ENCODE data around the gene ATP1A4. TPM values are rescaled to one million over a fixed set of nuclear protein-coding genes. Genes with fewer than 3 reads are reported as not detected.

ATP1A4 gene
- total RNA-seq, 2 experiments from 2014 or later, result not detected

- CTCF ChIA-PET, result interaction anchor here (0.7 to 10.5 kb wide), 4 partner anchors 12 to 87 kb away, joined by 3 to 70 read pairs (median 29); no protein-coding TSS in a partner anchor
- POLR2A ChIA-PET, result interaction anchor here (1.0 to 1.6 kb wide), 2 partner anchors 58 to 80 kb away, joined by 3 to 4 read pairs; partner anchors contain the start of gene PEX19
- H3K27me3 Mint-ChIP-seq, result no peaks in the 10 kb centered on the region
- peaks cover 47% of the 10 kb centered on the region for H3K4me1 Mint-ChIP-seq (ENCODE audit: low read depth)
- H3K4me3 Mint-ChIP-seq, result peak overlapping the region; percentile 87
- DNase-seq, result peak; percentile 33
- H3K36me3 Mint-ChIP-seq, result peaks cover 4% of the 10 kb centered on the region
- no peaks in the 10 kb centered on the region for H3K9me3 Mint-ChIP-seq
- peak overlapping the region; percentile 82 for H3K27ac Mint-ChIP-seq
- intact Hi-C loops (cut with micrococcal nuclease), result loop anchor here (5.0 kb wide), 1 partner anchor 107 kb away; the partner anchor contains the start of gene IGSF8
Observed at GRCh38 chr1:160204526-160205241, 53.3 kb downstream of the ATP1A4 start.

- CTCF ChIA-PET, result interaction anchor here (1.0 to 10.5 kb wide), 6 partner anchors 13 to 104 kb away, joined by 3 to 70 read pairs (median 16); no protein-coding TSS in a partner anchor
- peak; percentile 80 for DNase-seq
- Mint-ChIP-seq H3K4me1 (ENCODE audit: low read depth) (peaks cover 54% of the 10 kb centered on the region), H3K36me3 (peaks cover 10% of the 10 kb centered on the region), H3K4me3 (peak within 1 kb of the TSS; percentile 87), H3K9me3 (no peaks in the 10 kb centered on the region), H3K27ac (peak within 1 kb of the TSS; percentile 82), H3K27me3 (no peaks in the 10 kb centered on the region)
- intact Hi-C loops (cut with micrococcal nuclease), result loop anchor here (2.0 to 5.0 kb wide), 3 partner anchors 57 to 137 kb away; partner anchors contain the start of genes COPA, DCAF8, IGSF8 and NCSTN
- POLR2A ChIA-PET, result interaction anchor here (1.1 to 1.4 kb wide), 2 partner anchors 80 to 107 kb away, joined by 3 to 4 read pairs; partner anchors contain the start of genes IGSF8 and PEX19
Observed at GRCh38 chr1:160205242-160206035, 54.0 kb downstream of the ATP1A4 start, which contains the start of gene PEA15. PEA15 (plus strand) TSS chr1:160205384; CDS start chr1:160211545, 6,161 bp downstream.

- Mint-ChIP-seq H3K36me3 (peaks cover 12% of the 10 kb centered on the region), H3K4me1 (ENCODE audit: low read depth) (peaks cover 56% of the 10 kb centered on the region), H3K4me3 (peak overlapping the region; percentile 87), H3K27ac (peak overlapping the region; percentile 82), H3K9me3 (no peaks in the 10 kb centered on the region), H3K27me3 (no peaks in the 10 kb centered on the region)
- CTCF ChIA-PET, result interaction anchor here (0.8 to 10.5 kb wide), 5 partner anchors 13 to 120 kb away, joined by 3 to 70 read pairs (median 8); no protein-coding TSS in a partner anchor
- POLR2A ChIA-PET, result interaction anchor here (1.1 to 1.4 kb wide), 2 partner anchors 79 to 108 kb away, joined by 3 to 4 read pairs; partner anchors contain the start of genes IGSF8 and PEX19
- peak; percentile 76 for DNase-seq
- intact Hi-C loops (cut with micrococcal nuclease), result loop anchor here (2.0 to 5.0 kb wide), 3 partner anchors 57 to 137 kb away; partner anchors contain the start of genes COPA, DCAF8, IGSF8 and NCSTN
Observed at GRCh38 chr1:160206036-160206389, 54.6 kb downstream of the ATP1A4 start.

GRCh38 chr1:160206421-160207117, 55.2 kb downstream of the ATP1A4 start:
- Mint-ChIP-seq H3K36me3 (peaks cover 14% of the 10 kb centered on the region), H3K9me3 (no peaks in the 10 kb centered on the region), H3K27ac (peak overlapping the region; percentile 82), H3K4me1 (ENCODE audit: low read depth) (peaks cover 56% of the 10 kb centered on the region), H3K4me3 (peak overlapping the region; percentile 87), H3K27me3 (no peaks in the 10 kb centered on the region)
- ChIA-PET CTCF (interaction anchor here (0.8 to 10.5 kb wide), 5 partner anchors 14 to 121 kb away, joined by 3 to 70 read pairs (median 8); no protein-coding TSS in a partner anchor), POLR2A (interaction anchor here (1.1 to 1.4 kb wide), 2 partner anchors 78 to 109 kb away, joined by 3 to 4 read pairs; partner anchors contain the start of genes IGSF8 and PEX19)
- intact Hi-C loops (cut with micrococcal nuclease), result loop anchor here (2.0 to 5.0 kb wide), 3 partner anchors 56 to 136 kb away; partner anchors contain the start of genes COPA, DCAF8, IGSF8 and NCSTN
- no peak for DNase-seq

- peaks cover 56% of the 10 kb centered on the region for H3K4me1 Mint-ChIP-seq (ENCODE audit: low read depth)
- POLR2A ChIA-PET, result interaction anchor here (1.4 kb wide), 1 partner anchor 109 kb away, joined by 3 read pairs; the partner anchor contains the start of gene IGSF8
Observed at GRCh38 chr1:160207118-160207650, 55.8 kb downstream of the ATP1A4 start.

GRCh38 chr1:160207771-160208556, 56.6 kb downstream of the ATP1A4 start:
- intact Hi-C loops (cut with micrococcal nuclease), result loop anchor here (2.0 to 5.0 kb wide), 3 partner anchors 55 to 135 kb away; partner anchors contain the start of genes COPA, DCAF8, IGSF8 and NCSTN
- Mint-ChIP-seq H3K4me1 (ENCODE audit: low read depth) (peaks cover 56% of the 10 kb centered on the region), H3K36me3 (peaks cover 21% of the 10 kb centered on the region), H3K9me3 (no peaks in the 10 kb centered on the region), H3K27me3 (no peaks in the 10 kb centered on the region), H3K4me3 (no peak overlapping the region), H3K27ac (peak overlapping the region; percentile 54)
- no peak for DNase-seq
- POLR2A ChIA-PET, result interaction anchor here (0.5 kb wide), 1 partner anchor 21 kb away, joined by 4 read pairs; no protein-coding TSS in a partner anchor
- CTCF ChIA-PET, result interaction anchor here (1.0 to 3.0 kb wide), 7 partner anchors 11 to 106 kb away, joined by 3 to 9 read pairs (median 7); no protein-coding TSS in a partner anchor

More at GRCh38 chr1:160207118-160207650, 55.8 kb downstream of the ATP1A4 start:
- no peak for DNase-seq
- CTCF ChIA-PET, result interaction anchor here (0.8 to 3.0 kb wide), 5 partner anchors 12 to 122 kb away, joined by 3 to 9 read pairs (median 8); no protein-coding TSS in a partner anchor
- Mint-ChIP-seq H3K9me3 (no peaks in the 10 kb centered on the region), H3K27ac (peak overlapping the region; percentile 82), H3K4me3 (peak overlapping the region; percentile 87), H3K27me3 (no peaks in the 10 kb centered on the region), H3K36me3 (peaks cover 16% of the 10 kb centered on the region)
- intact Hi-C loops (cut with micrococcal nuclease), result loop anchor here (2.0 to 5.0 kb wide), 3 partner anchors 56 to 136 kb away; partner anchors contain the start of genes COPA, DCAF8, IGSF8 and NCSTN

- intact Hi-C loops (cut with micrococcal nuclease), result loop anchor here (5.0 kb wide), 1 partner anchor 111 kb away; the partner anchor contains the start of gene IGSF8
- ChIA-PET CTCF (interaction anchor here (1.0 to 2.0 kb wide), 5 partner anchors 11 to 107 kb away, joined by 3 to 8 read pairs (median 5); no protein-coding TSS in a partner anchor), POLR2A (interaction anchor here (0.5 kb wide), 1 partner anchor 20 kb away, joined by 4 read pairs; no protein-coding TSS in a partner anchor)
- H3K4me3 Mint-ChIP-seq, result no peak overlapping the region
- H3K9me3 Mint-ChIP-seq, result no peaks in the 10 kb centered on the region
- peak overlapping the region; percentile 54 for H3K27ac Mint-ChIP-seq
- H3K4me1 Mint-ChIP-seq (ENCODE audit: low read depth), result peaks cover 56% of the 10 kb centered on the region
- no peak for DNase-seq
- H3K36me3 Mint-ChIP-seq, result peaks cover 26% of the 10 kb centered on the region
- no peaks in the 10 kb centered on the region for H3K27me3 Mint-ChIP-seq
Observed at GRCh38 chr1:160208557-160209320, 57.3 kb downstream of the ATP1A4 start.

GRCh38 chr1:160209321-160210046, 58.1 kb downstream of the ATP1A4 start:
- POLR2A ChIA-PET, result no interaction called here
- Mint-ChIP-seq H3K27ac (peak overlapping the region; percentile 54), H3K36me3 (peaks cover 29% of the 10 kb centered on the region), H3K27me3 (no peaks in the 10 kb centered on the region), H3K4me3 (no peak overlapping the region), H3K9me3 (no peaks in the 10 kb centered on the region), H3K4me1 (ENCODE audit: low read depth) (peaks cover 49% of the 10 kb centered on the region)
- no peak for DNase-seq
- intact Hi-C loops (cut with micrococcal nuclease), result loop anchor here (5.0 kb wide), 1 partner anchor 112 kb away; the partner anchor contains the start of gene IGSF8
- CTCF ChIA-PET, result interaction anchor here (1.0 to 2.0 kb wide), 3 partner anchors 10 to 43 kb away, joined by 3 to 7 read pairs (median 5); no protein-coding TSS in a partner anchor

- intact Hi-C loops (cut with micrococcal nuclease), result no loop called here
- no peak for DNase-seq
- ChIA-PET CTCF (interaction anchor here (1.1 kb wide), 1 partner anchor 9 kb away, joined by 3 read pairs; no protein-coding TSS in a partner anchor), POLR2A (interaction anchor here (1.0 kb wide), 1 partner anchor 16 kb away, joined by 3 read pairs; no protein-coding TSS in a partner anchor)
- no peaks in the 10 kb centered on the region for H3K27me3 Mint-ChIP-seq
- no peaks in the 10 kb centered on the region for H3K9me3 Mint-ChIP-seq
- H3K36me3 Mint-ChIP-seq, result peaks cover 30% of the 10 kb centered on the region
- H3K4me1 Mint-ChIP-seq (ENCODE audit: low read depth), result peaks cover 45% of the 10 kb centered on the region
- peak overlapping the region; percentile 13 for H3K27ac Mint-ChIP-seq
- no peak overlapping the region for H3K4me3 Mint-ChIP-seq
Observed at GRCh38 chr1:160210561-160210960, 59.2 kb downstream of the ATP1A4 start.

Data from activated CD4-positive, alpha-beta memory T cell treated with anti-CD3 and anti-CD28 coated beads for 36 hours (primary cell).